Neural cell (in vitro differentiated cells): ENCODE data around the gene FHOD3.

Source experiments
- CTCF ChIP-seq: fragments of 450-650 bp; IDR thresholded peaks from 2 replicates; pipeline ENCODE4 v1.5.1; 2014; ENCODE audit warnings: antibody characterized with exemption, mild to moderate bottlenecking, moderate library complexity; ENCODE audit not compliant: poor library complexity, severe bottlenecking
- EP300 ChIP-seq: fragments of 450-650 bp; conservative IDR thresholded peaks from 2 replicates; pipeline ENCODE4 v1.6.1; 2014; ENCODE audit warnings: antibody characterized with exemption, mild to moderate bottlenecking, moderate library complexity; ENCODE audit not compliant: poor library complexity, severe bottlenecking
- EZH2 ChIP-seq: fragments of 200-600, 300-800 bp; shearing (Covaris generic), sonication (generic); IDR thresholded peaks from 2 replicates; pipeline ENCODE4 v1.6.1; 2014; ENCODE audit warnings: antibody characterized with exemption, low read length, borderline replicate concordance, mild to moderate bottlenecking; ENCODE audit not compliant: insufficient read depth, poor library complexity, severe bottlenecking
- MXI1 ChIP-seq: fragments of 450-650 bp; conservative IDR thresholded peaks from 2 replicates; pipeline ENCODE4 v1.6.1; 2014; ENCODE audit warnings: antibody characterized with exemption, mild to moderate bottlenecking; ENCODE audit not compliant: poor library complexity, severe bottlenecking
- POLR2AphosphoS5 ChIP-seq: IDR thresholded peaks from 2 replicates; pipeline ENCODE4 v1.6.1; 2012
- RAD21 ChIP-seq: fragments of 450-650 bp; conservative IDR thresholded peaks from 2 replicates; pipeline ENCODE4 v1.6.1; 2014; ENCODE audit warnings: antibody characterized with exemption, mild to moderate bottlenecking, moderate library complexity
- REST ChIP-seq: IDR thresholded peaks from 2 replicates; pipeline ENCODE4 v1.6.1; 2012; ENCODE audit warnings: borderline replicate concordance
- SMC3 ChIP-seq: fragments of 450-650 bp; conservative IDR thresholded peaks from 2 replicates; pipeline ENCODE4 v1.6.1; 2014; ENCODE audit warnings: antibody characterized with exemption, mild to moderate bottlenecking, moderate library complexity; ENCODE audit not compliant: poor library complexity
- TAF1 ChIP-seq: IDR thresholded peaks from 2 replicates; pipeline ENCODE4 v1.6.1; 2012; ENCODE audit warnings: low read depth

GRCh38 chr18:36326771-36327170 is 29.3 kb downstream of the FHOD3 start:
- no peak for TF ChIP-seq TAF1
- TF ChIP-seq CTCF = no peak
- TF ChIP-seq EP300 = no peak
- no peak for TF ChIP-seq EZH2
- no peak for TF ChIP-seq POLR2AphosphoS5
- TF ChIP-seq MXI1 = no peak
- TF ChIP-seq RAD21 = no peak
- TF ChIP-seq REST = no peak
- no peak for TF ChIP-seq SMC3
